GM12873 (cell line): ENCODE measurements around the gene GNB1L.

Experiments
- TF ChIP-seq, protein P1 (sequence below): IDR thresholded peaks from 2 replicates; pipeline ENCODE4 v1.5.1; 2012; ENCODE audit warnings: low read depth, mild to moderate bottlenecking, moderate library complexity, low read length, control low read depth; ENCODE audit not compliant: insufficient read depth; ENCODE audit errors: missing control alignments

The GNB1L gene

DNA sequence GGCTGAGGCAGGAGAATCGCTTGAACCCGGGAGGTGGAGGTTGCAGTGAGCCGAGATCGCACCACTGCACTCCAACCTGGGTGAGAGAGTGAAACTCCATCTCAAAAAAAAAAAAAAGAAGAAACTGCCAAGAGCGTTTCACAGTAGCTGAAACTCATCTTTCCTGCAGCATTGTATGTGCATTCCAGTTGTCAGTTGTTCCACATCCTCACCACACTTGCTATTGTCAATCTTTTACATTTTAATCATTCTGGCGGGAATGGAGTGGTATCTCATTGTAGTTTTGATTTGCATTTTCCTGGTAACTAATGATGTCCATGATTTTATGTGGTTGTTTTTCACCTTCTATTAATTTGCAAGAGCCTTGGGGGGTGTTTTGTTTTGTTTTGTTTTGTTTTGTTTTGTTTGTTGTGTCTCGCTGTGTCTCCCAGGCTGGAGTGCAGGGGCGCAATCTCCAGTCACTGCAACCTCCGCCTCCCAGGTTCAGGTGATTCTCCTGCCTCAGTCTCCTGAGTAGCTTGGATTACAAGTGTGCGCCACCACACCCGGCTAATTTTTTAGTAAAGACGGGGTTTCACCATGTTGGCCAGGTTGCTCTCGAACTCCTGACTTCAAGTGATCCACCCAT is 8.1 kb upstream of the GNB1L start:
- TF ChIP-seq, protein P1, sequence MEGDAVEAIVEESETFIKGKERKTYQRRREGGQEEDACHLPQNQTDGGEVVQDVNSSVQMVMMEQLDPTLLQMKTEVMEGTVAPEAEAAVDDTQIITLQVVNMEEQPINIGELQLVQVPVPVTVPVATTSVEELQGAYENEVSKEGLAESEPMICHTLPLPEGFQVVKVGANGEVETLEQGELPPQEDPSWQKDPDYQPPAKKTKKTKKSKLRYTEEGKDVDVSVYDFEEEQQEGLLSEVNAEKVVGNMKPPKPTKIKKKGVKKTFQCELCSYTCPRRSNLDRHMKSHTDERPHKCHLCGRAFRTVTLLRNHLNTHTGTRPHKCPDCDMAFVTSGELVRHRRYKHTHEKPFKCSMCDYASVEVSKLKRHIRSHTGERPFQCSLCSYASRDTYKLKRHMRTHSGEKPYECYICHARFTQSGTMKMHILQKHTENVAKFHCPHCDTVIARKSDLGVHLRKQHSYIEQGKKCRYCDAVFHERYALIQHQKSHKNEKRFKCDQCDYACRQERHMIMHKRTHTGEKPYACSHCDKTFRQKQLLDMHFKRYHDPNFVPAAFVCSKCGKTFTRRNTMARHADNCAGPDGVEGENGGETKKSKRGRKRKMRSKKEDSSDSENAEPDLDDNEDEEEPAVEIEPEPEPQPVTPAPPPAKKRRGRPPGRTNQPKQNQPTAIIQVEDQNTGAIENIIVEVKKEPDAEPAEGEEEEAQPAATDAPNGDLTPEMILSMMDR: no peak

DNA sequence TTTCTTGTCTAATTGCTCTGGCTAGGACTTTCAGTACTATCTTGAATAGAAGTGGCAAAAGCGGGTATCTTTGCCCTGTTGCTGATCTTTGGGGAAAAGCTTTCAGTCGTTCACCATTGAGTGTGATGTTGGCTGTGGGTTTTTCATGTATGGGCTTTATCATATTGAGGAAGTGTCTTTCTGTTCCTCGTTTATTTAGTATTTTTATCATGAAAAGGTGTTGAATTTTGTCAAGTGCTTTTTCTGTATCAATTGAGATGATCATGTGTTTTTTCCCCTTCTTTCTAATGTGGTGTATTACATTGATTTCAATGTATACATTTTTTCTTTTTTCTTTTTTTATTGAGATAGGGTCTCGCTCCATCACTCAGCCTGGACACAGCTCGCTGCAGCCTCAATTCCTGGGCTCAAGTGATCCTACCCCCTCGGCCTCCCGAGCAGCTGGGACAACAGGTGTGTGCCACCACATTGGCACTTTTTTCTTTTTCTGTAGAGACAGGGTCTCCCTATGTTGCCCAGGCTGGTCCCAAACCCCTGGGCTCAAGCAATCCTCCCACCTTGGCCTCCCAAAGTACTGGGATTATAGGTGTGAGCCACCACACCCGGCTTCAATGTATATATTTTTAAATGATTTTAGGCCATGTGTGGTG is 5.3 kb upstream of the GNB1L start:
- TF ChIP-seq, protein P1: no peak

DNA sequence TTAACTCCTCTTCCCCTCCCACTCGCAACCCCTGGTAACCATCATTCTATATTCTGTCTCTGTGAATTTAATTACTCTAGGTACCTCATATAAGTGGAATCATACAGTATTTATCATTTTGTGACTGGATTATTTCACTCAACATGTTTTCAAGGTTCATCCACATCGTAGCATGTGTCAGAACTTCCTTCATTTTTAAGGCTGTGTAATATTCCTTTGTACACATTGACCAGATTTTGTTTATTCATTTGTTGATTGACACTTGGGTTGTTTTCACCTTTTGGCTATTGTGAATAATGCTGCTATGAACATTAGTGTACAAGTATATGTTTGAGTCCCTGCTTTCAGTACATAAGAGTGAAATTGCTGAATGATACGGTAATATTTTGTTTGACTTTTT is 2.7 kb upstream of the GNB1L start:
- TF ChIP-seq, protein P1: no peak

DNA sequence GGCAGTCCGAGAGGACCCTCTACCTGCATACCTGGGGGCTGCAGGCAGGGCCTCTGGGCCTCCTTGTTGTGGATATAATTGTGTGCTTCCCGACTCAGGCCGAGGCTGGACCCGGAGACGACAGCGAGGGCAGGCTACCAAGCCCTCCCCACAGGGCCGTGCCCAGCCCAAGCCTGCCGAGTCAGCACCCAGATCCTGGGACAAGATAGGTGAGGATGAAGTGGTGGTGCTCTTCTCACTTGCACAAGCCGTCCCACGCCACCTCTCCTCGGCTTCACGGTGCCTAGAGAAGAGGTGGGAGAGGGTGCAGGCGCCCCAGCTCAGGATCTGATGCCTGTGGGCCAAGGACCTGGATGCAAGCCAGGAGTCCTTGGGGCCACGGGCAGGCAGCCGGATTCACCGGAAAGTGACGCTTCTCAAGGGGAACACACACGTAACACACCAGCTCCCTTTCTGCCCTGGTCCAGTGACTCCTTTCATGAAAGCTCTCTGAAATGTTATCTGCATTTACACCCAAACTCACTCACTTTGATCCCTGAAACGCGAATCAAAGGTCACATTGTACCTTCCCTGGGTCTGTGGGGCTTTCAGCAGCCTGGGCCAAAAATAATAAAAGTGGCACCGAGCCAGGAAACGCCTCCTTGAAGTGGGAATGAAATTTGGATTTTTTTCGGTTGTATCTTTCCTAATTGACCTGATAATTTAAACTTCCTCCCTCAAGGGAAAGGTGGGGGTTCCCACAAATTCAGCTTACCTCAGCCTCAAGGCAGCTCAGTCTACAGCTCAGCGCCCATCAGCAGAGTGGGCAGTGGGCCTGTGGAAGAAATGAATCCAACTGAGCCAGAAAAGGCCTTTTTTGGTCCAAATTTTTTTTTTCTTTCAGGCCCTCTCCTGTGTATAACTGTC is 1.1 kb upstream of the GNB1L start:
- TF ChIP-seq, protein P1: no peak

DNA sequence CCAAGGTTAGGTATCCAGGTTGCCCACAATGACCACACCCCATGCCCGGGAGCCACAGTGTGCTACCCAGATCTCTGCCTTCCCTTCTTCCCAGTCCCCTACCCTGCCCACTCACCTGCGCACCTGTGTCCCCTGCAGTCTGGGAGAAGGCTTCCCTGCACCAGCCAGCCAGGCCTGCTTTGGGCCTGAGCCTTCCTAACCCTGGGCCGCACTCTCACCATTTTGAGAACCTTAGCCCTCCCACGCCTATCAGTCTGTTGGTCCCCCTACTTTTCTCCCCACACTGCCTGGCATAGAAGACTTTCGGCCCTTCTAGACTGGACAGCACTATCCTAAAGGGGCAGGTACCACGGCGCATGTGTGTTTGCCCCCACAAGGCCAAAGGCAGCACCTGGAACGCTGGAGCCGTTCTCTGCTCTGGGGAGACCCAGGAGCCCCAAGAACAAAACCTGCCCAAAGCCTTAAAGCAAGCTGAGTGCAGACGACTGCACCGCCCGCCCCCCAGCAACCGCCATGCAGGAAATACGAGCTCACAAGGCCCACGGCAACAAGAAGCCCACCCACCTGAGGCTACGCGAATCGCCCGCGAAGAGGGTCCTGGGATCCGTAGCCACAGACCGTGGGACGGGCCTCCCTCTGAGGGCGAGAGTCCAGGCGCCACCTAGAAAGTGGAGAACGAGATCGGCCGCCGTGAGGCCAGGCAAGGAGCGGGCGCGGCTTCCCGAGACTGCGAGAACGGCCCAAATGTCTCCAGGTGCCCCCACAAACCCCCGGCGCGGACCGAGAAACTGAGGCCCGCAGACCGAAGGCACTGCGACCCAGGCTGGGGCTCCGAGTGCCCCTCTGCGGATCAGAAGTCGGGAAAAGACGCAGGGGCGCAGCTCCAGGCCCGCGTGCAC is 546 bp downstream of the GNB1L start:
- TF ChIP-seq, protein P1: no peak

DNA sequence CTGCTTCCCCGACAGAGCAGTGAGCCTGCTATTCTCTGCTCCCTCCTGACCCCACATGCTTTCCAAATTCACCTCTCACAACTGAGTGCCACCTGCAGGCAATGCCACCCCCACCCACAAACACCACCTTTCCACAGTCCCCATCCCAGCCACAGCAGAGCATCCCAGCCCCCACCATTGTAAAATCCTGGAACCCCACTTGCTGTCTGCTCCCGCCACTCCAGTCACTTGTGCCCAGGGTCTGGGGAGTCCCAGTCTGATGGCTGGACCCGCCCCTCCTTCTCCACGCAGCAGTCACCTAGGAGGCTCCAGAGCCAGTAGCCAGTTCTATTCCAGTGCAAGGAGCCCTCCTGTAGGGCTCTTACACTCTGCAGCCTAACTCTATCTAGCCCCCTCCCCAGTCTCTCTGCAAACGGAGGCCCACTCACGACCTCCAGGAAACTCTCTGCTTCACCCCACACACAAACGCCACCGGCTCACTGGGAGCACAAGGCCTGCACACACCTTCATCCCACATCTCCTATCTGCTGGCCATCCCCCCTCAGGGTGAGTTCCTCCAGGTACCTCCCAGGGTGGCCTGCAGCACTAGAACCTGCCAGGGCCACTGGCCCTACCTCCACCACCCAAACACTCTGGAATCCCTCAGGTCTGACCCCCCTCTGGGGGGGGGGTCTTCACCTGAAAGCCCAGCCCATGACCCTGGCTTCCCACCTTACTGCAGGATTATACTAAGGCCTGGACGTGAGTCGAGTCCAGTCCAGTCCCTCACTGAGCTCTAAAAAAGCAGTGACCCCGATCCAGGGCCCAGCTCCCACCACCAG is 1.4 kb downstream of the GNB1L start:
- TF ChIP-seq, protein P1: no peak
